Activated B cell treated with CpG ODN at 0.5 μM for 24 hours (primary cell): ENCODE data around the gene GRIA1. TPM values are rescaled to one million over a fixed set of nuclear protein-coding genes. Genes with fewer than 3 reads are reported as not detected.

Source experiments
- ATAC-seq: fragments of 200-7000 bp; cut with Tn5 transposase; one replicate; pipeline ENCODE4 v1.10.0; 2021; ENCODE audit warnings: low read depth, mild to moderate bottlenecking, moderate library complexity
- CTCF ChIA-PET: fragments of 350-600 bp; sonication (Branson Sonifier 250); formaldehyde crosslinking; loops from one replicate; lab custom pipeline; 2021; ENCODE audit warnings: antibody characterized with exemption; lab: Charles Lee
- POLR2A ChIA-PET: fragments of 350-600 bp; sonication (Branson Sonifier 250); formaldehyde crosslinking; loops from one replicate; lab custom pipeline; 2021; ENCODE audit warnings: antibody characterized with exemption; lab: Charles Lee
- DNase-seq: peaks from one replicate; pipeline ENCODE4 v3.0.0; 2022
- H3K27ac Mint-ChIP-seq: one replicate; pipeline ENCODE4 v1.8.0; 2020; ENCODE audit warnings: mixed read lengths
- H3K27me3 Mint-ChIP-seq: one replicate; pipeline ENCODE4 v1.8.0; 2021; ENCODE audit warnings: mixed read lengths
- H3K36me3 Mint-ChIP-seq: one replicate; pipeline ENCODE4 v1.8.0; 2021; ENCODE audit warnings: low read depth, mixed read lengths
- H3K4me1 Mint-ChIP-seq: one replicate; pipeline ENCODE4 v1.8.0; 2021; ENCODE audit warnings: mixed read lengths
- H3K4me3 Mint-ChIP-seq: one replicate; pipeline ENCODE4 v1.8.0; 2020; ENCODE audit warnings: mild to moderate bottlenecking, mixed read lengths
- H3K9me3 Mint-ChIP-seq: one replicate; pipeline ENCODE4 v1.8.0; 2020; ENCODE audit warnings: mixed read lengths
- CTCF ChIP-seq: fragments of 200-600 bp; IDR thresholded peaks from one replicate; pipeline ENCODE4 v1.8.0; 2022; ENCODE audit warnings: antibody characterized with exemption, mild to moderate bottlenecking
- intact Hi-C: fragments of 100-400 bp; cut with micrococcal nuclease; formaldehyde crosslinking; loops from one replicate; pipeline ENCODE4 v1.15.1; 2024
- total RNA-seq: library from RNA; stranded (reverse); gene quantifications from 2 replicates; pipeline ENCODE4 v1.2.3, GENCODE V29; 2022

The GRIA1 gene
- total RNA-seq, 1 donor from 2014 or later = not detected

GRCh38 chr5:153605386-153605785 lies 114.9 kb downstream of the GRIA1 start:
- CTCF ChIA-PET = no interaction called here
- intact Hi-C loops = no loop called here
- Mint-ChIP-seq H3K9me3 (no peaks in the 10 kb centered on the region), H3K27ac (no peak overlapping the region), H3K4me3 (no peak overlapping the region), H3K36me3 (no peaks in the 10 kb centered on the region), H3K27me3 (no peaks in the 10 kb centered on the region), H3K4me1 (no peaks in the 10 kb centered on the region)
- DNase-seq = no peak
- TF ChIP-seq CTCF = no peak
- ATAC-seq = no peak
- POLR2A ChIA-PET = no interaction called here

- peaks cover 3% of the 10 kb centered on the region for H3K27me3 Mint-ChIP-seq
- DNase-seq (no peak), ATAC-seq (no peak)
- H3K27ac Mint-ChIP-seq = no peak overlapping the region
- H3K4me3 Mint-ChIP-seq = no peak overlapping the region
- no peaks in the 10 kb centered on the region for H3K4me1 Mint-ChIP-seq
- POLR2A ChIA-PET = no interaction called here
- H3K36me3 Mint-ChIP-seq = no peaks in the 10 kb centered on the region
- TF ChIP-seq CTCF = no peak
- CTCF ChIA-PET = no interaction called here
- no peaks in the 10 kb centered on the region for H3K9me3 Mint-ChIP-seq
- intact Hi-C loops = no loop called here
These were observed 119.5 kb downstream of the GRIA1 start for GRCh38 chr5:153610009-153610408.

GRCh38 chr5:153610811-153611210 lies 120.3 kb downstream of the GRIA1 start:
- Mint-ChIP-seq H3K27me3 (peaks cover 3% of the 10 kb centered on the region), H3K36me3 (no peaks in the 10 kb centered on the region)
- POLR2A ChIA-PET = no interaction called here

GRCh38 chr5:153613144-153613543 lies 122.7 kb downstream of the GRIA1 start:
- Mint-ChIP-seq H3K4me1 (no peaks in the 10 kb centered on the region), H3K27ac (no peak overlapping the region), H3K4me3 (no peak overlapping the region), H3K9me3 (no peaks in the 10 kb centered on the region), H3K36me3 (no peaks in the 10 kb centered on the region), H3K27me3 (peaks cover 3% of the 10 kb centered on the region)
- intact Hi-C loops = no loop called here
- no peak for TF ChIP-seq CTCF
- ChIA-PET POLR2A (no interaction called here), CTCF (no interaction called here)
- ATAC-seq = no peak
- no peak for DNase-seq

More at GRCh38 chr5:153610811-153611210, 120.3 kb downstream of the GRIA1 start:
- no peak for TF ChIP-seq CTCF
- Mint-ChIP-seq H3K9me3 (no peaks in the 10 kb centered on the region), H3K4me3 (no peak overlapping the region), H3K4me1 (no peaks in the 10 kb centered on the region), H3K27ac (no peak overlapping the region)
- DNase-seq (no peak), ATAC-seq (no peak)
- CTCF ChIA-PET = no interaction called here
- intact Hi-C loops = no loop called here

- no peak overlapping the region for H3K4me3 Mint-ChIP-seq
- ChIA-PET CTCF (no interaction called here), POLR2A (no interaction called here)
- DNase-seq = no peak
- TF ChIP-seq CTCF = no peak
- peaks cover 3% of the 10 kb centered on the region for H3K27me3 Mint-ChIP-seq
- ATAC-seq = no peak
- intact Hi-C loops = no loop called here
- no peak overlapping the region for H3K27ac Mint-ChIP-seq
- no peaks in the 10 kb centered on the region for H3K36me3 Mint-ChIP-seq
- H3K4me1 Mint-ChIP-seq = no peaks in the 10 kb centered on the region
- no peaks in the 10 kb centered on the region for H3K9me3 Mint-ChIP-seq
These were observed 123.2 kb downstream of the GRIA1 start for GRCh38 chr5:153613672-153614071.
